HG03439 (cell line): Measurements from ENCODE around the gene MAP7D1.
"Not testable (repeated sequence)": the region's sequence is repeated elsewhere in the genome, so short reads cannot be mapped to it uniquely, and the experiment has no call there.

Source experiments
- ATAC-seq: cut with Tn5 transposase; IDR thresholded peaks from one replicate; pipeline ENCODE4 v1.9.1; 2021; ENCODE audit warnings: mild to moderate bottlenecking, moderate library complexity; ENCODE audit not compliant: unreplicated experiment

The MAP7D1 gene

DNA sequence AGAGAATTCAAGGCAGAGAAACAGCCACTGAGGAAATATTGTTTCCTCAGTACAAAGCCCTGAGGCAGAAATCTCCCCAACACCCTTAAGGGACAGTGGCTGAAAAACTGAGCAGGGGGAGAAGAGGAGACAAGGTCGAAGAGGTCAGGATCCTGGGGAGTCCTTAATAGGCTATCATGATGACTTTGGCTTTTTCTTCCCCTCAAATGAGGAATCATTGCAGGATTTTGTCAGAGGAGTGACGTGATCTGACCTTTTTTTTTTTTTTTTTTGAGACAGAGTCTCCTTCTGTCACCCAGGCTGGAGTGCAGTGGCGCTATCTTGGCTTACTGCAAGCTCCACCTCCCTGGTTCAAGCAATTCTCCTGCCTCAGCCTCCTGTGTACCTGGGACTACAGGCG, 10.2 kb downstream of the MAP7D1 start:
- no peak for ATAC-seq

- no peak for ATAC-seq
These were observed 11.3 kb downstream of the MAP7D1 start for GRCh38 chr1:36166938-36167905.

DNA sequence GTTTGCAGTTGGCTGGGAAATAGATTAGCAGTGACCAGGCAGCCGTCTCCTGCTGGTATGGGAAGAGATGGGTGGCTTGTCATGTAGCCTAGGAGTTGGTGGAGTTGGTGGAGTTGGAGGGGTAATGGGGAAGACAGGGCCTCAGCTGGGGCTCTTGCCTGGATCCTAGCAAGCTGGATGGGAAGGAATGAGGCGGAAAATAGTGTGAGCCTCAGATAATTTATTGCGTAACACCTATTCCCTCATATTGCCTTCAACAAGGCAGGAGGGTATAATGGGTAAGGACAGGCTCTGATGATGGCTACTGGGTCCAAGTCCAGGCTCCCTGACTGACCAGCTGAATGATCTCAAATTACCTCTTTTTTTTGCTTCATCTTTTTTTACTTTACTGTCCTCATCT, 12.6 kb downstream of the MAP7D1 start:
- no peak for ATAC-seq

DNA sequence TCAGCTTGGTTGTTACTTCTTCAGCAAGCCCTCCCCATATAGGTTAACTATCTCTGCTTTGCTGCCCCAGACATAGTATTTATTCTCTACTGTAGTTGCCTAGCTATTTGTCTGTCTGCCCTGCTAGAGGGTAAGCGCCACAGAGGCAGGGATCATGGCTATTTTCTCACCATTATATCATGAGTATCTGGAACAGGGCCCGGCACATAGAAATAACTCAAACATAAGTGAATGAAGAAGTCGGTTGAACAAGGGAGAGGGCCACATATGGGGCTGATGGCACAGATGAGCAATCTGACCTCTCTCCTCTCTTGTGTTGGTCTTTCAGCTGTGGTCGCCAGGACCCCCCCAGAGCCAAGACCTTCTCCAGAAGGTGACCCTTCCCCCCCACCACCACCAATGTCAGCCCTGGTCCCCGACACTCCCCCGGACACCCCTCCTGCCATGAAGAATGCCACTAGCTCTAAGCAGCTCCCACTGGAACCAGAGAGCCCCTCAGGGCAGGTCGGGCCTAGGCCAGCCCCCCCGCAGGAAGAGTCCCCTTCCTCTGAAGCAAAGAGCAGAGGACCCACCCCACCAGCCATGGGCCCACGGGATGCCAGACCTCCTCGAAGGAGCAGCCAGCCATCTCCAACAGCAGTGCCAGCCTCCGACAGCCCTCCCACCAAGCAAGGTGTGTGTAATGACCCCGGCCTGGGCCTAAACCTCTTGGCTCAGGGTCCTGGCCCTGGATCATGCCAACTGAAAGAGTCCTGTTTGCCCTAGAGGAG, 14.9 kb downstream of the MAP7D1 start:
- no peak for ATAC-seq

DNA sequence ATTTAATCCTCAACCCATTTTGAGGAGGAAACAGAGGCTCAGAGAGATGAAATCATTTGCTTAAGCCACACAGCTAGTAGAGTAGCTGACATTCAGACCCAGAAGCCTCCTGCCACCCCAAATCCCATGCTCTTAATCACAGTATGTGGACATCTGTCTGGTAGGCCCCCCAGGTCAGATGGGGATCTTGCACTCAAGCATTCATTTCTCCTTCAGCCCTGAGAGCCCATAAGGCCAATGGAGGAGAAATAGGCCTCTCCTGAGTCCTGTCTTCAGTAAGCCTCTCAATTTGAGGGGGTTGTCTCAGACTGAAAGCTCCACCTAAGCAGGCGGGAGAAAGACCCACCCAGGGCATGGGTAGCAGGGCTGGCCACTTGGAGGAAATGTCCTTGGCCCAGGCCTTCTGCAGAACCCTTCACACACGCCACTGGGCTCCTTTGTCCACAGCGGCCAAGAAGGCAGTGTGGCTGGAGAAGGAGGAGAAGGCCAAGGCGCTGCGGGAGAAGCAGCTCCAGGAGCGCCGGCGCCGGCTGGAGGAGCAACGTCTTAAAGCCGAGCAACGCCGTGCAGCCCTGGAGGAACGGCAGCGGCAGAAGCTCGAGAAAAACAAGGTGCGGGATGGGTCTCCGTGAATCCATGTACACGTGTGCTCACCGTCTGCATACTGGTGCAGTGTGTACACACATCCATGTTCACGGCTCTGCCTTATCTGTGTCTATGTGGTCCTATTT, 16.2 kb downstream of the MAP7D1 start:
- no peak for ATAC-seq

- no peak for ATAC-seq
These were observed 17.0 kb downstream of the MAP7D1 start for GRCh38 chr1:36172983-36173382.

GRCh38 chr1:36174713-36175112, 18.8 kb downstream of the MAP7D1 start:
- ATAC-seq: no peak

GRCh38 chr1:36175137-36176095, 19.5 kb downstream of the MAP7D1 start:
- ATAC-seq: no peak

GRCh38 chr1:36176106-36176949, 20.4 kb downstream of the MAP7D1 start:
- ATAC-seq: no peak

- ATAC-seq: no peak
These were observed 21.9 kb downstream of the MAP7D1 start for GRCh38 chr1:36177589-36178431.

- no peak for ATAC-seq
These were observed 22.7 kb downstream of the MAP7D1 start for GRCh38 chr1:36178471-36179219.

GRCh38 chr1:36179220-36179600, 23.2 kb downstream of the MAP7D1 start:
- ATAC-seq: no peak

GRCh38 chr1:36182734-36183133, 26.8 kb downstream of the MAP7D1 start:
- ATAC-seq: no peak

DNA sequence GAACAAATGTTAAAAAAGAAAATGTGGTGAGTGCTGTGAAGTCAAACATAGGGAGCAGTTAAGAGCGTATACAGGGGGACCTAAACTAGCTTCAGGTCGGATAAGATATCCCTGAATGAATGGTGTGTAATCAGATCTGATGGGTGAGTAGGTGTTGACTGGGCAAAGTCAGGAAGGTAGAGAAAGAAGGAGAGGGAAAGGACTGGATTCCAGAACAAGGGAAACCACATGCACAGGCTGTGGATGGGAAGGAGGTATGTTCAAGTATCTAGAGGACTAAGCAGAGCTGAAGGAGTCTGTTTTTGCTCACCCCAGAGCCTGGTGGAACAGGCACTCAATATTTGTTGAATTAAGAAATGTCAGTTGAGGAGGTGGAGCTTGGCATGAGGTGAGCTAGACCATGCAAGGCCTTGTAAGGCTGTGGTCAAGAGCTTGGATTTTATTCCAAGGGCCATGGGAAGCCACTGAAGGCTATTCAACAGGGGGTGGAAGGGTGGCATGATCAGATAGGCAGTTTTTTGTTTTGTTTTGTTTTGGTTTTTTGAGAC, 27.4 kb downstream of the MAP7D1 start:
- ATAC-seq: no peak

DNA sequence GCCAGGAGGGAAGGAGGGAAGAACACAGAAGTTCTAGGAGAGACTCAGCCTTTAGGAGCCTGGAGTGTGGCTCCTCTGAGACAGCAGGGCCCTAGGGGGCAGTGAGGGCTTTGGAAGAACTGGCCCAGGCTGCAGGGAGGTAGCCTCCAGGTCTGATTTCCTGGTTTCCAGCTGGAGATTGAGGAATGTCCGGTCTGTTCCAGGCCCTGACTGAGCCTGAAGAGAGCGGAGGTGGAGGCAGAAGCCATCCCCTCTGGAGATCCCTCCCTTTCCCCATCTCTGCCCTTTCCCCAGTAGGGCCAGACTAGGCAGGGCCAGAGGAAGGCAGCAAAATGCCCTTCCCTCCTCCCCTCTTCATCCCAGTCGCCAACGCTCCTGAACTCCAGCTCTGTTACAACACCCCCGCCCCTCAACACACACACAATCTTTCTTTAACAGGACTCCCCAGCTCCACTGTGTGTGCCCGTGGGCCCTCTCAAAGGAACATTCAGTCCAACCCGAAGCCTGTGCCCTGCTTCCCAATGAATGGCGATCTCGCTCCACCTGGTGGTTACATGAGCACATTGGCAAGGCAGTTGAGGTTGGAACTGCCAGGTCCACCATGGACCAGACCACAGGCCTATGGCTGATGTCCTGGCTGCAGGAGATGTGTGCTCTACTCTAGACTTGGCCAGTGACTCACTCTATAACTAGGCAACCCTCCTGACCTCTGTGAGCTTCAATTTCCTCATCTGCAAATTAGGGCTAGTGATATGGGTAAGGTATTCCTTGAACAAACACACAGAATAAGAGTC, 32.0 kb downstream of the MAP7D1 start:
- no peak for ATAC-seq

- not testable (repeated sequence) for ATAC-seq
These were observed 40.8 kb downstream of the MAP7D1 start for GRCh38 chr1:36196805-36197204.

DNA sequence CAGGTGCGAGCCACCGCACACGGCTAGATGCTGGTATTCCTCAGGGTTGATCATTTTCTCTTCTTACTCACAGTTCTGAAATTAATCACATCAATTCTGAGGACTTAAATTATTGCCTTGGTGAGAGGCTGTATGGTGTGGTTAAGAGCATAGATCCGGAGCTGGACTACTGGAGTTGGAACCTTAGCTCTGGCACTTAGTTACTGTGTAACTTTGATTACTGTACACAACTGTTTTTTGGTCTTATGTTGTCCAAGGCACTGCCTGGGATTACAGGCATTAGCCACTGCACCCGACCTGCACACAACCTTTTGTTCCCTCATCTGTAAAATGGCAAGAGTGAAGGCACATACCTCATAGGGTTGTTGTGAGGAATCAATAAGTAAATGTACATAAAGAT, 42.7 kb downstream of the MAP7D1 start:
- ATAC-seq: no peak
